ENCODE measurements around the gene ADGRF4.

DNA sequence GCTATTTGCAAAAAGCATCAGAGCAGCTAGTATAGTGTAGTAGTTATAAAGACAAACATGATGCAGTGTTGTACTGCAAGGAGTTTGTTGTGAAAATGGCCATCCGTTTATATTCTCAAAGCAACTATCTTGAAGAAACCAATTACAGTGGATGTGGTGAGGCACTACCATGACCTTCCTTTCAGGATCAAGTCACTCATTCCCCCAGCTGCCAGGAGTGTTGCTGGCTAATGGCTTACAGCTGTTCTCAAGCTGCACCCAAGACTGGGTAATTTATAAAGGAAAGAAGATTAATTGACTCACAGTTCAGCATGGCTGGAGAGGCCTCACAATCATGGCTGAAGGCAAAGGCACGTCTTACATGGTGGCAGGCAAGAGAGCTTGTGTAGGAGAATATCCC, 29.0 kb downstream of the ADGRF4 start:
- TF ChIP-seq POLR2A (IDR thresholded peaks at IDR 0.05), result no peak
- TF ChIP-seq, protein P1, sequence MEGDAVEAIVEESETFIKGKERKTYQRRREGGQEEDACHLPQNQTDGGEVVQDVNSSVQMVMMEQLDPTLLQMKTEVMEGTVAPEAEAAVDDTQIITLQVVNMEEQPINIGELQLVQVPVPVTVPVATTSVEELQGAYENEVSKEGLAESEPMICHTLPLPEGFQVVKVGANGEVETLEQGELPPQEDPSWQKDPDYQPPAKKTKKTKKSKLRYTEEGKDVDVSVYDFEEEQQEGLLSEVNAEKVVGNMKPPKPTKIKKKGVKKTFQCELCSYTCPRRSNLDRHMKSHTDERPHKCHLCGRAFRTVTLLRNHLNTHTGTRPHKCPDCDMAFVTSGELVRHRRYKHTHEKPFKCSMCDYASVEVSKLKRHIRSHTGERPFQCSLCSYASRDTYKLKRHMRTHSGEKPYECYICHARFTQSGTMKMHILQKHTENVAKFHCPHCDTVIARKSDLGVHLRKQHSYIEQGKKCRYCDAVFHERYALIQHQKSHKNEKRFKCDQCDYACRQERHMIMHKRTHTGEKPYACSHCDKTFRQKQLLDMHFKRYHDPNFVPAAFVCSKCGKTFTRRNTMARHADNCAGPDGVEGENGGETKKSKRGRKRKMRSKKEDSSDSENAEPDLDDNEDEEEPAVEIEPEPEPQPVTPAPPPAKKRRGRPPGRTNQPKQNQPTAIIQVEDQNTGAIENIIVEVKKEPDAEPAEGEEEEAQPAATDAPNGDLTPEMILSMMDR (IDR thresholded peaks at IDR 0.05), result no peak
